ENCODE results near the gene RAPGEF5.

RAPGEF5 gene

DNA sequence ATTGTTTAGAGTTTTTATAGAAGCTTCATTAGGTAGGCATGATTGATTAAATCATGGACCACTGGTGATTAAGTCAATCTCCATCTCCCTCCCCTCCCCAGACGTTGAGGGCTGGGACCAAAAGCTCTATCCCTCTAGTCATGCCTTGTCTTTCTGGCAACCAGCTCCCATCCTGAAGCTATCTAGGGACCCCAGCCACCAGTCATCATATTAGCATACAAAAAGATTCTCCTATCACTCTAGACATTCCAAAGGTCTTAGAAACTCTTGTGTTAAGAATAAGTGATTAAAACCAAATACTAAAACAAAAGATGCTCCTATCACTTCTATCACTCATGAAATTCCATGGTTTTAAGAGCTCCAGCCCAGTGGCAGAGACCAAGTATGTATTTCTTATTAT is 178.2 kb downstream of the RAPGEF5 start:
- no peaks in the 10 kb centered on the region for H3K9me3 ChIP-seq (ENCODE audit: insufficient read depth, low read depth, low read length)
- no peaks in the 10 kb centered on the region for H3K36me3 ChIP-seq (ENCODE audit: control insufficient read depth in 1 of 2, insufficient read depth in 2 of 2, low read length in 2 of 2)
- no peak overlapping the region for H2BK120ac ChIP-seq (ENCODE audit: insufficient read depth, low read length, poor library complexity)
- H3K4me1 ChIP-seq (ENCODE audit: control insufficient read depth in 1 of 2, insufficient read depth in 2 of 2, low read length in 2 of 2), result no peaks in the 10 kb centered on the region
- H3K79me1 ChIP-seq (ENCODE audit: low read length), result no peaks in the 10 kb centered on the region
- no peak overlapping the region for H3K4me2 ChIP-seq (ENCODE audit: low read length)
- H3K14ac ChIP-seq (ENCODE audit: low read length), result no peak overlapping the region
- H3K18ac ChIP-seq (ENCODE audit: low read length), result no peak overlapping the region
- H2AFZ ChIP-seq (ENCODE audit: insufficient read depth, low read length, poor library complexity), result no peak overlapping the region
- no peak overlapping the region for H2AK5ac ChIP-seq (ENCODE audit: low read length)
- no peak overlapping the region for H3K4me3 ChIP-seq (ENCODE audit: low read depth, low read length)
- H2BK5ac ChIP-seq (ENCODE audit: low read depth, low read length, poor library complexity), result no peak overlapping the region
- no peak overlapping the region for H3K9ac ChIP-seq (ENCODE audit: low read length)
- H4K91ac ChIP-seq (ENCODE audit: low read depth, low read length), result no peak overlapping the region
- H4K8ac ChIP-seq (ENCODE audit: low read depth, low read length), result no peak overlapping the region
- H3K79me2 ChIP-seq (ENCODE audit: control insufficient read depth, insufficient read depth, low read length, poor library complexity), result no peaks in the 10 kb centered on the region
- WGBS (ENCODE audit: extremely low coverage, insufficient coverage, insufficient read length), result no CpG with 5 or more reads among the region's 1 CpG
- DNase-seq, result no peak
- no peak overlapping the region for H3K27ac ChIP-seq (ENCODE audit: low read depth, low read length)
- H2BK12ac ChIP-seq (ENCODE audit: low read length), result no peak overlapping the region
- H3K23ac ChIP-seq (ENCODE audit: low read length), result no peak overlapping the region
- H3K4ac ChIP-seq (ENCODE audit: low read depth, low read length), result no peak overlapping the region
- no peaks in the 10 kb centered on the region for H3K27me3 ChIP-seq (ENCODE audit: insufficient read depth, low read length)
- no peak overlapping the region for H4K12ac ChIP-seq (ENCODE audit: low read depth, low read length)

GRCh38 chr7:22176791-22177412 is 180.1 kb downstream of the RAPGEF5 start:
- Histone ChIP-seq H3K23ac (ENCODE audit: low read length) (no peak overlapping the region), H3K36me3 (ENCODE audit: control insufficient read depth in 1 of 2, insufficient read depth in 2 of 2, low read length in 2 of 2) (no peaks in the 10 kb centered on the region), H3K14ac (ENCODE audit: low read length) (no peak overlapping the region), H3K9ac (ENCODE audit: low read length) (no peak overlapping the region), H2BK12ac (ENCODE audit: low read length) (no peak overlapping the region), H3K27me3 (ENCODE audit: insufficient read depth, low read length) (no peaks in the 10 kb centered on the region), H4K8ac (ENCODE audit: low read depth, low read length) (no peak overlapping the region), H3K4me3 (ENCODE audit: low read depth, low read length) (no peak overlapping the region), H3K27ac (ENCODE audit: low read depth, low read length) (no peak overlapping the region), H3K9me3 (ENCODE audit: insufficient read depth, low read depth, low read length) (no peaks in the 10 kb centered on the region), H2AFZ (ENCODE audit: insufficient read depth, low read length, poor library complexity) (no peak overlapping the region), H2BK5ac (ENCODE audit: low read depth, low read length, poor library complexity) (no peak overlapping the region), H3K4me2 (ENCODE audit: low read length) (no peak overlapping the region), H4K12ac (ENCODE audit: low read depth, low read length) (no peak overlapping the region), H4K91ac (ENCODE audit: low read depth, low read length) (no peak overlapping the region), H3K4me1 (ENCODE audit: control insufficient read depth in 1 of 2, insufficient read depth in 2 of 2, low read length in 2 of 2) (no peaks in the 10 kb centered on the region), H3K18ac (ENCODE audit: low read length) (no peak overlapping the region), H3K79me2 (ENCODE audit: control insufficient read depth, insufficient read depth, low read length, poor library complexity) (no peaks in the 10 kb centered on the region), H2BK120ac (ENCODE audit: insufficient read depth, low read length, poor library complexity) (no peak overlapping the region), H3K79me1 (ENCODE audit: low read length) (no peaks in the 10 kb centered on the region), H2AK5ac (ENCODE audit: low read length) (no peak overlapping the region), H3K4ac (ENCODE audit: low read depth, low read length) (no peak overlapping the region)
- WGBS (ENCODE audit: extremely low coverage, insufficient coverage, insufficient read length), result no CpG with 5 or more reads among the region's 3 CpGs
- no peak for DNase-seq

GRCh38 chr7:22174574-22174953 is 182.4 kb downstream of the RAPGEF5 start:
- H3K9me3 ChIP-seq (ENCODE audit: insufficient read depth, low read depth, low read length), result no peaks in the 10 kb centered on the region
- no peak for DNase-seq
- no peak overlapping the region for H3K14ac ChIP-seq (ENCODE audit: low read length)
- no peak overlapping the region for H3K18ac ChIP-seq (ENCODE audit: low read length)
- H2BK5ac ChIP-seq (ENCODE audit: low read depth, low read length, poor library complexity), result no peak overlapping the region
- H3K27ac ChIP-seq (ENCODE audit: low read depth, low read length), result no peak overlapping the region
- H3K9ac ChIP-seq (ENCODE audit: low read length), result no peak overlapping the region
- H4K12ac ChIP-seq (ENCODE audit: low read depth, low read length), result no peak overlapping the region
- H3K23ac ChIP-seq (ENCODE audit: low read length), result no peak overlapping the region
- H4K91ac ChIP-seq (ENCODE audit: low read depth, low read length), result no peak overlapping the region
- H3K79me2 ChIP-seq (ENCODE audit: control insufficient read depth, insufficient read depth, low read length, poor library complexity), result no peaks in the 10 kb centered on the region
- no peak overlapping the region for H4K8ac ChIP-seq (ENCODE audit: low read depth, low read length)
- no peaks in the 10 kb centered on the region for H3K79me1 ChIP-seq (ENCODE audit: low read length)
- H3K27me3 ChIP-seq (ENCODE audit: insufficient read depth, low read length), result no peaks in the 10 kb centered on the region
- no peak overlapping the region for H3K4ac ChIP-seq (ENCODE audit: low read depth, low read length)
- H2BK12ac ChIP-seq (ENCODE audit: low read length), result no peak overlapping the region
- no peak overlapping the region for H2AK5ac ChIP-seq (ENCODE audit: low read length)
- no peaks in the 10 kb centered on the region for H3K36me3 ChIP-seq (ENCODE audit: control insufficient read depth in 1 of 2, insufficient read depth in 2 of 2, low read length in 2 of 2)
- H3K4me3 ChIP-seq (ENCODE audit: low read depth, low read length), result no peak overlapping the region
- H3K4me1 ChIP-seq (ENCODE audit: control insufficient read depth in 1 of 2, insufficient read depth in 2 of 2, low read length in 2 of 2), result no peaks in the 10 kb centered on the region
- H2AFZ ChIP-seq (ENCODE audit: insufficient read depth, low read length, poor library complexity), result no peak overlapping the region
- H2BK120ac ChIP-seq (ENCODE audit: insufficient read depth, low read length, poor library complexity), result no peak overlapping the region
- no peak overlapping the region for H3K4me2 ChIP-seq (ENCODE audit: low read length)

GRCh38 chr7:22173685-22174573 is 183.0 kb downstream of the RAPGEF5 start:
- Histone ChIP-seq H3K79me1 (ENCODE audit: low read length) (no peaks in the 10 kb centered on the region), H2BK5ac (ENCODE audit: low read depth, low read length, poor library complexity) (no peak overlapping the region), H2BK120ac (ENCODE audit: insufficient read depth, low read length, poor library complexity) (no peak overlapping the region), H2AFZ (ENCODE audit: insufficient read depth, low read length, poor library complexity) (no peak overlapping the region), H3K27ac (ENCODE audit: low read depth, low read length) (no peak overlapping the region), H4K8ac (ENCODE audit: low read depth, low read length) (no peak overlapping the region), H3K4me1 (ENCODE audit: control insufficient read depth in 1 of 2, insufficient read depth in 2 of 2, low read length in 2 of 2) (no peaks in the 10 kb centered on the region), H3K27me3 (ENCODE audit: insufficient read depth, low read length) (no peaks in the 10 kb centered on the region), H4K12ac (ENCODE audit: low read depth, low read length) (no peak overlapping the region), H4K91ac (ENCODE audit: low read depth, low read length) (no peak overlapping the region), H3K9me3 (ENCODE audit: insufficient read depth, low read depth, low read length) (no peaks in the 10 kb centered on the region), H2BK12ac (ENCODE audit: low read length) (no peak overlapping the region), H3K18ac (ENCODE audit: low read length) (no peak overlapping the region), H3K36me3 (ENCODE audit: control insufficient read depth in 1 of 2, insufficient read depth in 2 of 2, low read length in 2 of 2) (peaks cover 0 to under 1% of the 10 kb centered on the region in 2 experiments), H3K9ac (ENCODE audit: low read length) (no peak overlapping the region), H3K4me2 (ENCODE audit: low read length) (no peak overlapping the region), H2AK5ac (ENCODE audit: low read length) (no peak overlapping the region), H3K4me3 (ENCODE audit: low read depth, low read length) (no peak overlapping the region), H3K79me2 (ENCODE audit: control insufficient read depth, insufficient read depth, low read length, poor library complexity) (no peaks in the 10 kb centered on the region), H3K23ac (ENCODE audit: low read length) (no peak overlapping the region), H3K4ac (ENCODE audit: low read depth, low read length) (no peak overlapping the region), H3K14ac (ENCODE audit: low read length) (no peak overlapping the region)
- DNase-seq, result no peak
- WGBS (ENCODE audit: extremely low coverage, insufficient coverage, insufficient read length), result no CpG with 5 or more reads among the region's 7 CpGs

Measured in trophoblast cell (in vitro differentiated cells and primary cell).